ENCODE data around the gene ABCC2.
"Not testable (repeated sequence)": the region's sequence is repeated elsewhere in the genome, so short reads cannot be mapped to it uniquely, and the experiment has no call there.

Gene ABCC2

GRCh38 chr10:99874341-99875085 lies 92.1 kb downstream of the ABCC2 start:
- H3K27me3 ChIP-seq (ENCODE audit: low read depth, low read length) = no peaks in the 10 kb centered on the region
- H3K36me3 ChIP-seq (ENCODE audit: control insufficient read depth in 1 of 2, insufficient read depth in 2 of 2, low read length in 2 of 2) = peaks cover 30 to 42% of the 10 kb centered on the region in 2 donors
- H3K4me3 ChIP-seq (ENCODE audit: low read depth in 1 of 2, low read length in 2 of 2) = no peak overlapping the region
- no peak overlapping the region for H3K27ac ChIP-seq (ENCODE audit: low read length)
- no peaks in the 10 kb centered on the region for H3K4me1 ChIP-seq (ENCODE audit: control insufficient read depth in 1 of 2, insufficient read depth in 2 of 2, low read length in 2 of 2)
- H3K9me3 ChIP-seq (ENCODE audit: control insufficient read depth in 1 of 2, low read length in 2 of 2) = no peaks in the 10 kb centered on the region

DNA sequence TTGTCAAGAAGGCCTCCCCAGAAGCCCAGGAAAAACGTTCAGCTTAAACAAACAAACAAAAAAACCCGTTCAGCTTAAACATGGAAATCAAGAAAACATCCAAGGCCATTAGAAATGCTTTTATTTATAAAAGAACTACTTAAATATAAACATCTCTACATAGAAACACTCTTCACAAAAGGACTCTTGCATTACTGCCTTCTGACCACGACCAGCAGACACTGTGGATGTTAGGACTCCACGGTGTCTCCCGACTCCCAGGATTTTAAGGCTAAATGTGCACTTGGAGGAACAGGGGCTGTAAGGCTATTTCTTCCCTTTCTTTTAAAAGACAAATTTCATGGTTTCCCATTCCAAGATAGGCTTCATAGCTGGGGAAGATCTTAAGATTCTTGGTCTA lies 93.0 kb downstream of the ABCC2 start:
- Histone ChIP-seq H3K27me3 (ENCODE audit: low read depth, low read length) (no peaks in the 10 kb centered on the region), H3K9me3 (ENCODE audit: control insufficient read depth in 1 of 2, low read length in 2 of 2) (no peaks in the 10 kb centered on the region), H3K4me1 (ENCODE audit: control insufficient read depth in 1 of 2, insufficient read depth in 2 of 2, low read length in 2 of 2) (no peaks in the 10 kb centered on the region), H3K27ac (ENCODE audit: low read length) (no peak overlapping the region), H3K4me3 (ENCODE audit: low read depth in 1 of 2, low read length in 2 of 2) (no peak overlapping the region), H3K36me3 (ENCODE audit: control insufficient read depth in 1 of 2, insufficient read depth in 2 of 2, low read length in 2 of 2) (peaks cover 40 to 52% of the 10 kb centered on the region in 2 donors)

DNA sequence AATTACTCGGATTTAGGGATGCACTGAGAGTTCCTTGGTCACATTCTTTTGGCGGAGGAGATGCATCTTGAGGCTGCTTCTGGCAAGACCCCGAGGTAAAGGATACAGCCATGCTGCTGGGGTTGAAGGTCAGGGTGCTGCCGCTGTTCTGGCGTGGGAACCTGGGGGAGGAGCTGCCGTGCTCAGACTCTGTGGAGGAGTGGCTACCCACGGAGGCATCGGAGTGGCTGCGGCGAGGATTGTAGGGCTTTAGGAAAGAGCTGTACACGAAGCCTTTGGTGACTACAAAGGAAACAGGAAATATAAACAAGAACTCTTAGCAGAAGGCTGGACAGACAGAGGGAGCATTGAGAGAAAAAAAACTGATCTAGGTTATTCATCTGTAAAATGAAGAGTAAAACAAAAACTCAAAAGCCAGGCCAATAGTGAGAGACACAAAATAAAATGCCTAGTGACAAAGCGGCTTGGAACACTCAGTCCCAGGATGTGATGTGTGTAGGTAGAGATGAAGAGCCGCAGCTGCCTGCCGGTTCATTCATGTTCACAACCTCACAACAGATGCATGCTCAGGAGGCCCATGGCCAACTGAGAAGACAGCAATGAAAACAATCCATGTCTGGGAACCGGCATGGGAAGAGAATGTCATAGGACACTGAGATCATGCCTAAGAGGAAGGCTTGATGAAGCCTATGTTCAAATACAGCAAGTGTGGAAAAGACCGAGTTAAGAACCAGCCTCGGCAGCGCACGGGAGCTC lies 97.8 kb downstream of the ABCC2 start:
- Histone ChIP-seq H3K27me3 (ENCODE audit: low read depth, low read length) (no peaks in the 10 kb centered on the region), H3K4me3 (ENCODE audit: low read depth in 1 of 2, low read length in 2 of 2) (no peak overlapping the region), H3K36me3 (ENCODE audit: control insufficient read depth in 1 of 2, insufficient read depth in 2 of 2, low read length in 2 of 2) (peaks cover 77 to 87% of the 10 kb centered on the region in 2 donors), H3K9me3 (ENCODE audit: control insufficient read depth in 1 of 2, low read length in 2 of 2) (no peaks in the 10 kb centered on the region), H3K27ac (ENCODE audit: low read length) (no peak overlapping the region), H3K4me1 (ENCODE audit: control insufficient read depth in 1 of 2, insufficient read depth in 2 of 2, low read length in 2 of 2) (no peaks in the 10 kb centered on the region)

DNA sequence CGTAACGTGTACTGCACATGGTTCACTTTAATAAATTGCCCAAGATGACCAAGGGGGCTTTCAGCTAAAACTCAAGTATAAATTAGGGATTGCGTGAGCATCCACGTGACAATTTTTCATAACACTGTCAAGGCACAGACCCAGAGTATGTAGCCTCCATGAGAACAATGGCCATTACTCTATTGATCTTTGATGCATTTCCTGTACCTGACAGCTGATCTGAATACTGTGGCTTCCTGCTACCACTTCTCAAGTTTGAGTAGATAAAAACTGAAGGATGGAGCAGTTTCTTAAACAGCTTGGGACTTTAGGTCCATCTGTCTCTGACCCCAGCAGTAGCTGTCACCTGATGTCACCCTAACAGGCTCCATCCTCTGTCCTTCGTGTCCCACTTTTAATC lies 98.9 kb downstream of the ABCC2 start:
- H3K36me3 ChIP-seq (ENCODE audit: control insufficient read depth in 1 of 2, insufficient read depth in 2 of 2, low read length in 2 of 2) = peaks cover 78 to 89% of the 10 kb centered on the region in 2 donors
- no peak overlapping the region for H3K4me3 ChIP-seq (ENCODE audit: low read depth in 1 of 2, low read length in 2 of 2)
- no peaks in the 10 kb centered on the region for H3K4me1 ChIP-seq (ENCODE audit: control insufficient read depth in 1 of 2, insufficient read depth in 2 of 2, low read length in 2 of 2)
- no peak overlapping the region for H3K27ac ChIP-seq (ENCODE audit: low read length)
- H3K27me3 ChIP-seq (ENCODE audit: low read depth, low read length) = no peaks in the 10 kb centered on the region
- no peaks in the 10 kb centered on the region for H3K9me3 ChIP-seq (ENCODE audit: control insufficient read depth in 1 of 2, low read length in 2 of 2)

- H3K27ac ChIP-seq (ENCODE audit: low read length) = no peak overlapping the region
- H3K4me3 ChIP-seq (ENCODE audit: low read depth in 1 of 2, low read length in 2 of 2) = no peak overlapping the region
- no peaks in the 10 kb centered on the region for H3K27me3 ChIP-seq (ENCODE audit: low read depth, low read length)
- H3K4me1 ChIP-seq (ENCODE audit: control insufficient read depth in 1 of 2, insufficient read depth in 2 of 2, low read length in 2 of 2) = no peaks in the 10 kb centered on the region
- no peaks in the 10 kb centered on the region for H3K9me3 ChIP-seq (ENCODE audit: control insufficient read depth in 1 of 2, low read length in 2 of 2)
- H3K36me3 ChIP-seq (ENCODE audit: control insufficient read depth in 1 of 2, insufficient read depth in 2 of 2, low read length in 2 of 2) = peaks cover 68 to 73% of the 10 kb centered on the region in 2 donors
Observed at GRCh38 chr10:99883523-99883922, 101.1 kb downstream of the ABCC2 start.

DNA sequence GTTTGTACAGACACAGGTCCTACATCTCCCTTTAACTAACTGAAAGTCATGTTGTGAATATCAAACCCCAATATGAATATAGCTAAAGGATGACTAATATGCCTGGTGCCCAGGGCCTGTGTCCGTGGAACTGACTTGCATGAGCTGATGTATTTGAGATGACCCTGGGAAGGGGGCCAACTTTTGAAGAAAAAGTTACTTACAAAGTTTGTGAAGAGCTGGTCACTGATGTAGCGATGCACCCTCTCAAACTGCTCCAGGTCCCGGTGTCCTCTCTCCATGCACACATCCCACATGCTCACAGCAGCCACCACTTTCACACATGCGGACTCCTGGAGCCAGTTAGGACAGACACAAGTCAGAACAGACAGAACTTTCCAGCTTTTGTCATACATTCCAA lies 106.2 kb downstream of the ABCC2 start:
- no peaks in the 10 kb centered on the region for H3K27me3 ChIP-seq (ENCODE audit: low read depth, low read length)
- H3K4me3 ChIP-seq (ENCODE audit: low read depth in 1 of 2, low read length in 2 of 2) = no peak overlapping the region
- H3K9me3 ChIP-seq (ENCODE audit: control insufficient read depth in 1 of 2, low read length in 2 of 2) = no peaks in the 10 kb centered on the region
- no peaks in the 10 kb centered on the region for H3K4me1 ChIP-seq (ENCODE audit: control insufficient read depth in 1 of 2, insufficient read depth in 2 of 2, low read length in 2 of 2)
- peaks cover 40 to 46% of the 10 kb centered on the region in 2 donors for H3K36me3 ChIP-seq (ENCODE audit: control insufficient read depth in 1 of 2, insufficient read depth in 2 of 2, low read length in 2 of 2)
- H3K27ac ChIP-seq (ENCODE audit: low read length) = no peak overlapping the region

DNA sequence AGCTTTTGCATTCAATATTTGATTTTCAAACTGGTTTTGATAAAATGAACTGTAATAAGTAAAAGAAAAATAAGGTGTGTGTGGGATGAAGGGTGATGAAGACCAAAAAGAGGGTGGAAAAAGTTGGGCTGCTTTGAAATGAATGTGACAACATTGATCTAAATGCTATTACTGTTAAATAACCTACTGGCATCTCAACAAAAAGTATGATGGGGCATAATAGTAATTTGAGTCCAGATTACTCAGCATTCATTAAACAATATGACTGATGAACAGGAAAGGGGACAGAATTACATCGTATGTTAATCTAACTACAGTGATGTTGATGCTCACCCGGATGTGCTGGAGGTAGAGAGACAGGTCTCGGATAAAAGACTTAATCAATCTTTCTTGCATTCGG lies 112.2 kb downstream of the ABCC2 start:
- Histone ChIP-seq H3K4me1 (ENCODE audit: control insufficient read depth in 1 of 2, insufficient read depth in 2 of 2, low read length in 2 of 2) (no peaks in the 10 kb centered on the region), H3K27ac (ENCODE audit: low read length) (no peak overlapping the region), H3K9me3 (ENCODE audit: control insufficient read depth in 1 of 2, low read length in 2 of 2) (no peaks in the 10 kb centered on the region), H3K4me3 (ENCODE audit: low read depth in 1 of 2, low read length in 2 of 2) (no peak overlapping the region), H3K36me3 (ENCODE audit: control insufficient read depth in 1 of 2, insufficient read depth in 2 of 2, low read length in 2 of 2) (peaks cover 61 to 69% of the 10 kb centered on the region in 2 donors), H3K27me3 (ENCODE audit: low read depth, low read length) (no peaks in the 10 kb centered on the region)

- not testable (repeated sequence) for H3K27ac ChIP-seq (ENCODE audit: low read length); H3K9me3 ChIP-seq (ENCODE audit: control insufficient read depth in 1 of 2, low read length in 2 of 2); H3K27me3 ChIP-seq (ENCODE audit: low read depth, low read length); H3K4me1 ChIP-seq (ENCODE audit: control insufficient read depth in 1 of 2, insufficient read depth in 2 of 2, low read length in 2 of 2); H3K4me3 ChIP-seq (ENCODE audit: low read depth in 1 of 2, low read length in 2 of 2)
- peaks cover 61 to 69% of the 10 kb centered on the region in 2 donors for H3K36me3 ChIP-seq (ENCODE audit: control insufficient read depth in 1 of 2, insufficient read depth in 2 of 2, low read length in 2 of 2)
Observed at GRCh38 chr10:99895066-99895465, 112.6 kb downstream of the ABCC2 start.

- Histone ChIP-seq H3K36me3 (ENCODE audit: control insufficient read depth in 1 of 2, insufficient read depth in 2 of 2, low read length in 2 of 2) (peaks cover 58 to 64% of the 10 kb centered on the region in 2 donors), H3K4me3 (ENCODE audit: low read depth in 1 of 2, low read length in 2 of 2) (no peak overlapping the region), H3K27me3 (ENCODE audit: low read depth, low read length) (no peaks in the 10 kb centered on the region), H3K9me3 (ENCODE audit: control insufficient read depth in 1 of 2, low read length in 2 of 2) (no peaks in the 10 kb centered on the region), H3K4me1 (ENCODE audit: control insufficient read depth in 1 of 2, insufficient read depth in 2 of 2, low read length in 2 of 2) (no peaks in the 10 kb centered on the region), H3K27ac (ENCODE audit: low read length) (no peak overlapping the region)
Observed at GRCh38 chr10:99895867-99896266, 113.4 kb downstream of the ABCC2 start.
